ENCODE data around the gene CCDC6. TPM values are rescaled to one million over a fixed set of nuclear protein-coding genes. Genes with fewer than 3 reads are reported as not detected.

CCDC6 gene
- total RNA-seq, 2 experiments from 2014 or later, result 9.5 to 25.4 TPM

- no peak for DNase-seq (ENCODE audit: low spot score)
- Histone ChIP-seq H3K79me2 (ENCODE audit: insufficient read depth, low read depth, low read length) (no peaks in the 10 kb centered on the region), H3K4me3 (ENCODE audit: low read depth, low read length, poor library complexity, severe bottlenecking) (no peak overlapping the region), H2AFZ (ENCODE audit: low read length) (no peak overlapping the region), H4K20me1 (ENCODE audit: insufficient read depth, low read length) (no peaks in the 10 kb centered on the region), H3K9me3 (ENCODE audit: low read length) (no peaks in the 10 kb centered on the region), H3K27ac (ENCODE audit: low read depth, low read length, poor library complexity, severe bottlenecking) (no peak overlapping the region), H3K4me2 (ENCODE audit: low read length) (no peak overlapping the region), H3K4me1 (ENCODE audit: insufficient read depth, low read length, poor library complexity, severe bottlenecking) (no peaks in the 10 kb centered on the region), H3K36me3 (ENCODE audit: insufficient read depth, low read length) (peaks cover 90% of the 10 kb centered on the region), H3K9me2 (ENCODE audit: insufficient read depth, low read length) (no peaks in the 10 kb centered on the region)
- peak; percentile 2; the same call in 1 of the 2 replicates for TF ChIP-seq CTCF (conservative IDR thresholded peaks at IDR 0.05; ENCODE audit: low read length)
- no peak for TF ChIP-seq EZH2phosphoT487 (IDR thresholded peaks at IDR 0.05; ENCODE audit: borderline replicate concordance, low read depth, low read length)
- POLR2A ChIA-PET, result no interaction called here
- BruUV-seq (replicated peaks), result no TSS peak
- CTCF ChIA-PET (ENCODE audit: unreplicated experiment), result no interaction called here
- intact Hi-C loops (cut with micrococcal nuclease; ENCODE audit: unreplicated experiment), result loop anchor here (2.0 kb wide), 1 partner anchor 183 kb away; no protein-coding TSS in a partner anchor
Measured at GRCh38 chr10:59809644-59809974, 96.7 kb downstream of the CCDC6 start.

GRCh38 chr10:59808896-59809643, 97.3 kb downstream of the CCDC6 start:
- Histone ChIP-seq H3K4me3 (ENCODE audit: low read depth, low read length, poor library complexity, severe bottlenecking) (no peak overlapping the region), H3K36me3 (ENCODE audit: insufficient read depth, low read length) (peaks cover 90% of the 10 kb centered on the region), H3K79me2 (ENCODE audit: insufficient read depth, low read depth, low read length) (no peaks in the 10 kb centered on the region), H3K27ac (ENCODE audit: low read depth, low read length, poor library complexity, severe bottlenecking) (no peak overlapping the region), H4K20me1 (ENCODE audit: insufficient read depth, low read length) (no peaks in the 10 kb centered on the region), H2AFZ (ENCODE audit: low read length) (no peak overlapping the region), H3K9me2 (ENCODE audit: insufficient read depth, low read length) (no peaks in the 10 kb centered on the region), H3K4me2 (ENCODE audit: low read length) (no peak overlapping the region), H3K9me3 (ENCODE audit: low read length) (no peaks in the 10 kb centered on the region), H3K4me1 (ENCODE audit: insufficient read depth, low read length, poor library complexity, severe bottlenecking) (no peaks in the 10 kb centered on the region)
- no peak for TF ChIP-seq EZH2phosphoT487 (IDR thresholded peaks at IDR 0.05; ENCODE audit: borderline replicate concordance, low read depth, low read length)
- peak; percentile 79 for TF ChIP-seq CTCF (conservative IDR thresholded peaks at IDR 0.05; ENCODE audit: low read length)
- POLR2A ChIA-PET, result no interaction called here
- intact Hi-C loops (cut with micrococcal nuclease; ENCODE audit: unreplicated experiment), result loop anchor here (2.0 kb wide), 1 partner anchor 182 kb away; no protein-coding TSS in a partner anchor
- peak; percentile 54 for DNase-seq (ENCODE audit: low spot score)
- BruUV-seq (replicated peaks), result no TSS peak
- CTCF ChIA-PET (ENCODE audit: unreplicated experiment), result no interaction called here

All from OCI-LY7 (cell line).